ENCODE measurements around the gene SEC22A.

The SEC22A gene

GRCh38 chr3:123281406-123281805 is 79.7 kb downstream of the SEC22A start:
- Histone ChIP-seq H3K27ac (ENCODE audit: low read depth, low read length) (no peak overlapping the region), H3K36me3 (ENCODE audit: control insufficient read depth, insufficient read depth, low read length) (peaks cover 15% of the 10 kb centered on the region), H3K27me3 (ENCODE audit: control insufficient read depth, insufficient read depth, low read length) (no peaks in the 10 kb centered on the region), H3K9me3 (ENCODE audit: control insufficient read depth, insufficient read depth, low read length) (no peaks in the 10 kb centered on the region), H3K9ac (ENCODE audit: low read depth, low read length) (no peak overlapping the region), H3K4me3 (ENCODE audit: low read depth, low read length) (no peak overlapping the region), H3K4me1 (ENCODE audit: control insufficient read depth, insufficient read depth, low read length) (peaks cover 6% of the 10 kb centered on the region)

DNA sequence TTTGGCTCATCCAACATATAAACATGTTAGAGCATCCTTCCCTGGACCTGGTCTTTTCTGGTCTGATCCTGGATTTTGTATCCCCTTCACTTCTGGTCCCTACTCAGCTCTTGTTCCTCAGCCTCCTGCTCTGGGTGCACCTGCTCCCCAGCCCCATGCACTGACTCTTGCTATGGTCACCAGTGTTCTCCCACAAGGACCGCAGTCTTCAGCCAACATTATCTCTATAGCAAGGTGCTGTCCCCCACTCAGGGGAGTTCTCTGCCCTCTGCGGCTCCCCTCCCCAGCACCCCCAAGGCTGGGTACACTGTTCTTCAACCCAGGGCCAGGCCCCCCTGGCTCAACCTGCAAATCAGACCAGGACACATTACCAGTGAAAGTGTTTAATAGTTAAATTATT is 80.2 kb downstream of the SEC22A start:
- no peak overlapping the region for H3K9ac ChIP-seq (ENCODE audit: low read depth, low read length)
- no peaks in the 10 kb centered on the region for H3K9me3 ChIP-seq (ENCODE audit: control insufficient read depth, insufficient read depth, low read length)
- H3K4me3 ChIP-seq (ENCODE audit: low read depth, low read length): no peak overlapping the region
- peaks cover 6% of the 10 kb centered on the region for H3K4me1 ChIP-seq (ENCODE audit: control insufficient read depth, insufficient read depth, low read length)
- H3K36me3 ChIP-seq (ENCODE audit: control insufficient read depth, insufficient read depth, low read length): peaks cover 15% of the 10 kb centered on the region
- no peaks in the 10 kb centered on the region for H3K27me3 ChIP-seq (ENCODE audit: control insufficient read depth, insufficient read depth, low read length)
- H3K27ac ChIP-seq (ENCODE audit: low read depth, low read length): no peak overlapping the region

DNA sequence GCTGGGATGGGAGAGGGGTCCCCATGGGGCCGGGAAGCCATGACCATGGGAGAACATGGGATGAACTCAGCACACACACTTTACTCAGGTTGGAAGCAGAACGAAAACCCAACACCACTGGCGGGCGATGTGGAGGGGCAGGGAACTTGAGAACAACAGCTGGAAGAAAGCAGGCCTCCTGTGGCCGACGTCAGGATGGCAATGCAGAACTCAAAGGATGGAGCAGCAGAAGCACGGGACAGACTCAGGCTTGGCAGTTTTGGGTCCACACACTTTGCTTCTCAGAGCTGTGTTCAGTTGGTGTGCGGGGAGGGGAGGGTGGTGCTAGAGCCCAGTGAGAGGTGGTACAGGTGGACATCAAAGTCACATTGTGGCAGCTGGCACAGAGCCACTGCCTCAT is 80.7 kb downstream of the SEC22A start:
- H3K4me1 ChIP-seq (ENCODE audit: control insufficient read depth, insufficient read depth, low read length): peaks cover 6% of the 10 kb centered on the region; the same call in 1 of the 2 replicates
- H3K9ac ChIP-seq (ENCODE audit: low read depth, low read length): no peak overlapping the region
- H3K27ac ChIP-seq (ENCODE audit: low read depth, low read length): no peak overlapping the region
- no peak overlapping the region for H3K4me3 ChIP-seq (ENCODE audit: low read depth, low read length)
- H3K9me3 ChIP-seq (ENCODE audit: control insufficient read depth, insufficient read depth, low read length): no peaks in the 10 kb centered on the region
- H3K36me3 ChIP-seq (ENCODE audit: control insufficient read depth, insufficient read depth, low read length): peaks cover 15% of the 10 kb centered on the region
- H3K27me3 ChIP-seq (ENCODE audit: control insufficient read depth, insufficient read depth, low read length): no peaks in the 10 kb centered on the region

- H3K4me3 ChIP-seq (ENCODE audit: low read depth, low read length): no peak overlapping the region
- no peaks in the 10 kb centered on the region for H3K9me3 ChIP-seq (ENCODE audit: control insufficient read depth, insufficient read depth, low read length)
- peaks cover 15% of the 10 kb centered on the region for H3K36me3 ChIP-seq (ENCODE audit: control insufficient read depth, insufficient read depth, low read length)
- no peaks in the 10 kb centered on the region for H3K27me3 ChIP-seq (ENCODE audit: control insufficient read depth, insufficient read depth, low read length)
- no peak overlapping the region for H3K27ac ChIP-seq (ENCODE audit: low read depth, low read length)
- H3K4me1 ChIP-seq (ENCODE audit: control insufficient read depth, insufficient read depth, low read length): peaks cover 4% of the 10 kb centered on the region; the same call in 1 of the 2 replicates
- no peak overlapping the region for H3K9ac ChIP-seq (ENCODE audit: low read depth, low read length)
Observed at GRCh38 chr3:123283074-123283473, 81.3 kb downstream of the SEC22A start.

DNA sequence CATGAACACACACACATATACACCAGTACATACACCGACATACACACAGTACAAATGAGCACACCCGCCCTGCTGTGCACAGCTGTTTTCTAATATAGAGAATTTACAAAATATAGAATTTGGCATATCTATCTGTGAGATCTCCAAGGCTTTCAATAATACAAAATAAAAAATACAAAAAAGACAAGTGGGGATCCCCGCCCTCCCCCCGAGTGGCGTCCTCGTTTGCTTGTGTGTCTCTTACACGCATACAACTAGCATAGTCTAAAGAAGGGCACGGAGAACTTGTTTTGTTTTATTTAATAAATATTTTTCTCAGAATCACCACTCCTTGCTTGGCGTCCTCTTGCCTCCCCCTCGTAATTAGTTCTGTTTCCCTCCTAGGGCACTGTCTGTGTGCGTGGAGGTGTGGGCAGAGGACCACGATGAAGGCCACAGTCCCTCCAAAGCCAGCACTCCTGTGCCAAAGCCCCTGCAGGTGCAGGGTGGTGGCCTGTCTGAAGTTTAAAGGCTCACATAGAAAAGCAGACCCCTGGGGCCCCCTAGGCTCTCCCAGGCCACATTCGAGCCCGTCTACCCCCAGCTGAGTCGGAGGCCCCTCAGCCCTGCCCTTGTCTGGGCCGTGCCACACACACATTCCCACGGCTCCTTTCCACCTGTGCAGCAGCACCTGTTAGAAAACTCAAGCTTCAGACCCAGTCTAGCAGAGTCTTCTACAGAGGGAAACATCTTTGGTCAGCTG is 82.1 kb downstream of the SEC22A start:
- H3K9ac ChIP-seq (ENCODE audit: low read depth, low read length): no peak overlapping the region
- H3K27ac ChIP-seq (ENCODE audit: low read depth, low read length): no peak overlapping the region
- H3K4me1 ChIP-seq (ENCODE audit: control insufficient read depth, insufficient read depth, low read length): no peaks in the 10 kb centered on the region
- no peaks in the 10 kb centered on the region for H3K27me3 ChIP-seq (ENCODE audit: control insufficient read depth, insufficient read depth, low read length)
- H3K36me3 ChIP-seq (ENCODE audit: control insufficient read depth, insufficient read depth, low read length): peaks cover 15% of the 10 kb centered on the region
- H3K9me3 ChIP-seq (ENCODE audit: control insufficient read depth, insufficient read depth, low read length): no peaks in the 10 kb centered on the region
- no peak overlapping the region for H3K4me3 ChIP-seq (ENCODE audit: low read depth, low read length)

- H3K9me3 ChIP-seq (ENCODE audit: control insufficient read depth, insufficient read depth, low read length): no peaks in the 10 kb centered on the region
- no peak overlapping the region for H3K9ac ChIP-seq (ENCODE audit: low read depth, low read length)
- peaks cover 20% of the 10 kb centered on the region for H3K36me3 ChIP-seq (ENCODE audit: control insufficient read depth, insufficient read depth, low read length)
- H3K27me3 ChIP-seq (ENCODE audit: control insufficient read depth, insufficient read depth, low read length): no peaks in the 10 kb centered on the region
- H3K4me3 ChIP-seq (ENCODE audit: low read depth, low read length): no peak overlapping the region
- no peak overlapping the region for H3K27ac ChIP-seq (ENCODE audit: low read depth, low read length)
- no peaks in the 10 kb centered on the region for H3K4me1 ChIP-seq (ENCODE audit: control insufficient read depth, insufficient read depth, low read length)
Observed at GRCh38 chr3:123284399-123285010, 82.8 kb downstream of the SEC22A start.

- Histone ChIP-seq H3K4me1 (ENCODE audit: control insufficient read depth, insufficient read depth, low read length) (no peaks in the 10 kb centered on the region), H3K4me3 (ENCODE audit: low read depth, low read length) (no peak overlapping the region), H3K27ac (ENCODE audit: low read depth, low read length) (no peak overlapping the region), H3K36me3 (ENCODE audit: control insufficient read depth, insufficient read depth, low read length) (peaks cover 26% of the 10 kb centered on the region), H3K9me3 (ENCODE audit: control insufficient read depth, insufficient read depth, low read length) (no peaks in the 10 kb centered on the region), H3K9ac (ENCODE audit: low read depth, low read length) (no peak overlapping the region), H3K27me3 (ENCODE audit: control insufficient read depth, insufficient read depth, low read length) (no peaks in the 10 kb centered on the region)
Observed at GRCh38 chr3:123285066-123285465, 83.3 kb downstream of the SEC22A start.

GRCh38 chr3:123285479-123285878 is 83.7 kb downstream of the SEC22A start:
- Histone ChIP-seq H3K36me3 (ENCODE audit: control insufficient read depth, insufficient read depth, low read length) (peaks cover 30% of the 10 kb centered on the region), H3K4me1 (ENCODE audit: control insufficient read depth, insufficient read depth, low read length) (no peaks in the 10 kb centered on the region), H3K27ac (ENCODE audit: low read depth, low read length) (no peak overlapping the region), H3K9ac (ENCODE audit: low read depth, low read length) (no peak overlapping the region), H3K27me3 (ENCODE audit: control insufficient read depth, insufficient read depth, low read length) (no peaks in the 10 kb centered on the region), H3K9me3 (ENCODE audit: control insufficient read depth, insufficient read depth, low read length) (no peaks in the 10 kb centered on the region), H3K4me3 (ENCODE audit: low read depth, low read length) (no peak overlapping the region)

DNA sequence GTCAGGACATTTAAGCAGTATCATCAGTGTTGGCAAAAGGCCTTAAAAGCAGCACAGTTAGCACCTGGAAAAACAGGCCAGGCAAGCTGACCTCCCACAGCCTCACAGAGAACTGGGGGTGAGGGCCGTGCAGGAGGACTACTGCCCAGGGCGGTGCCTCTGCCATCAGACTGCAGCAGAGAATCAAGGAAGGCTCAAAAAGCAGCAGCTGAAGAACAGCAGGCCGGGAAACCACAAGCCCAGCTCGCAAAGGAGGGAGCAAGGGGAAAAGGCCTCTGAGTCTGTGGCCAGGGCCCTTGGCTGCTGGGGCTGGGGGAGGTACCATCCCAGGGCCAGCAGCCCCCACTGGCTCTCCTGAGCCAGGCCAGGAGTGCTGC is 84.2 kb downstream of the SEC22A start:
- no peaks in the 10 kb centered on the region for H3K9me3 ChIP-seq (ENCODE audit: control insufficient read depth, insufficient read depth, low read length)
- no peaks in the 10 kb centered on the region for H3K27me3 ChIP-seq (ENCODE audit: control insufficient read depth, insufficient read depth, low read length)
- no peaks in the 10 kb centered on the region for H3K4me1 ChIP-seq (ENCODE audit: control insufficient read depth, insufficient read depth, low read length)
- no peak overlapping the region for H3K4me3 ChIP-seq (ENCODE audit: low read depth, low read length)
- H3K27ac ChIP-seq (ENCODE audit: low read depth, low read length): no peak overlapping the region
- H3K9ac ChIP-seq (ENCODE audit: low read depth, low read length): no peak overlapping the region
- peaks cover 34% of the 10 kb centered on the region for H3K36me3 ChIP-seq (ENCODE audit: control insufficient read depth, insufficient read depth, low read length)

- no peak overlapping the region for H3K9ac ChIP-seq (ENCODE audit: low read depth, low read length)
- no peak overlapping the region for H3K4me3 ChIP-seq (ENCODE audit: low read depth, low read length)
- H3K27me3 ChIP-seq (ENCODE audit: control insufficient read depth, insufficient read depth, low read length): no peaks in the 10 kb centered on the region
- peaks cover 37% of the 10 kb centered on the region for H3K36me3 ChIP-seq (ENCODE audit: control insufficient read depth, insufficient read depth, low read length)
- no peak overlapping the region for H3K27ac ChIP-seq (ENCODE audit: low read depth, low read length)
- no peaks in the 10 kb centered on the region for H3K9me3 ChIP-seq (ENCODE audit: control insufficient read depth, insufficient read depth, low read length)
- no peaks in the 10 kb centered on the region for H3K4me1 ChIP-seq (ENCODE audit: control insufficient read depth, insufficient read depth, low read length)
Observed at GRCh38 chr3:123286308-123287023, 84.7 kb downstream of the SEC22A start.
